Mesenchymal stem cell (in vitro differentiated cells and primary cell): ENCODE data around the gene PAPOLG.
"Not testable (repeated sequence)": the region's sequence is repeated elsewhere in the genome, so short reads cannot be mapped to it uniquely, and the experiment has no call there.

Experiments
- DNase-seq: peaks from one replicate; pipeline ENCODE4 v3.0.0-alpha.2; 2013
- H2AFZ ChIP-seq: one replicate; pipeline ENCODE4 v1.6.1; 2013; ENCODE audit warnings: low read depth, mild to moderate bottlenecking, control low read depth, inconsistent platforms, low read length, moderate library complexity
- H2AK5ac ChIP-seq: 2 replicates; pipeline ENCODE4 v1.6.1; 2013; ENCODE audit warnings: low read length, moderate library complexity, mild to moderate bottlenecking, inconsistent platforms; ENCODE audit not compliant: severe bottlenecking
- H2BK120ac ChIP-seq: one replicate; pipeline ENCODE4 v1.6.1; 2013; ENCODE audit warnings: low read depth, mild to moderate bottlenecking, inconsistent platforms, low read length, moderate library complexity
- H2BK12ac ChIP-seq, 2 experiments: one replicate each; pipeline ENCODE4 v1.6.1; 2013; ENCODE audit warnings: inconsistent platforms in 2 of 2, low read length in 2 of 2, mild to moderate bottlenecking in 2 of 2, moderate library complexity in 2 of 2, control low read depth in 1 of 2
- H2BK15ac ChIP-seq: one replicate; pipeline ENCODE4 v1.6.1; 2013; ENCODE audit warnings: mild to moderate bottlenecking, low read depth, inconsistent platforms; ENCODE audit not compliant: poor library complexity, severe bottlenecking
- H2BK5ac ChIP-seq: 2 replicates; pipeline ENCODE4 v1.6.1; 2013; ENCODE audit warnings: low read depth, mild to moderate bottlenecking, low read length, control low read depth, inconsistent platforms; ENCODE audit not compliant: poor library complexity, severe bottlenecking
- H3K14ac ChIP-seq, 2 experiments: one replicate each; pipeline ENCODE4 v1.6.1; 2013; ENCODE audit warnings: inconsistent platforms in 2 of 2, low read length in 2 of 2, control low read depth in 1 of 2, mild to moderate bottlenecking in 1 of 2, moderate library complexity in 1 of 2
- H3K18ac ChIP-seq, 2 experiments: one replicate each; pipeline ENCODE4 v1.6.1; 2013; ENCODE audit warnings: inconsistent platforms in 2 of 2, low read length in 2 of 2, control low read depth in 1 of 2, low read depth in 1 of 2, mild to moderate bottlenecking in 1 of 2
- H3K23ac ChIP-seq, 2 experiments: one replicate each; pipeline ENCODE4 v1.6.1; 2013; ENCODE audit warnings: inconsistent platforms in 2 of 2, low read length in 2 of 2, mild to moderate bottlenecking in 2 of 2, moderate library complexity in 2 of 2, control low read depth in 1 of 2
- H3K27ac ChIP-seq: 2 replicates; pipeline ENCODE4 v1.5.1; 2013; ENCODE audit warnings: mild to moderate bottlenecking, moderate library complexity, low read length, control low read depth, inconsistent platforms; ENCODE audit not compliant: poor library complexity, severe bottlenecking
- H3K27me3 ChIP-seq, 2 experiments: 2 replicates each; pipeline versions ENCODE4 v1.6.1 to v1.7.0; 2013; ENCODE audit warnings: low read length in 2 of 2, mild to moderate bottlenecking in 2 of 2, moderate library complexity in 2 of 2, control low read depth in 1 of 2, inconsistent platforms in 1 of 2; ENCODE audit not compliant: control insufficient read depth in 1 of 2, insufficient read depth in 1 of 2
- H3K36me3 ChIP-seq, 2 experiments: 2 replicates each; pipeline versions ENCODE4 v1.6.1 to v1.7.0; 2013; ENCODE audit warnings: low read length in 2 of 2, control low read depth in 1 of 2, inconsistent platforms in 1 of 2, low read depth in 1 of 2, mild to moderate bottlenecking in 1 of 2; ENCODE audit not compliant: insufficient read depth in 2 of 2, control insufficient read depth in 1 of 2
- H3K4ac ChIP-seq, 2 experiments: one replicate each; pipeline ENCODE4 v1.6.1; 2013; ENCODE audit warnings: inconsistent platforms in 2 of 2, low read length in 2 of 2, mild to moderate bottlenecking in 2 of 2, moderate library complexity in 2 of 2, control low read depth in 1 of 2, low read depth in 1 of 2
- H3K4me1 ChIP-seq: 2 replicates; pipeline ENCODE4 v1.6.1; 2013; ENCODE audit warnings: low read depth, low read length, control low read depth; ENCODE audit not compliant: control insufficient read depth, insufficient read depth
- H3K4me2 ChIP-seq: 2 replicates; pipeline ENCODE4 v1.6.1; 2013; ENCODE audit warnings: low read length, mild to moderate bottlenecking, inconsistent platforms; ENCODE audit not compliant: poor library complexity, severe bottlenecking
- H3K4me3 ChIP-seq, 2 experiments: 2 replicates each; pipeline versions ENCODE4 v1.5.1 to v1.7.0; 2013; ENCODE audit warnings: low read length in 2 of 2, mild to moderate bottlenecking in 2 of 2, control low read depth in 1 of 2, low read depth in 1 of 2; ENCODE audit not compliant: insufficient read depth in 1 of 2
- H3K79me1 ChIP-seq: replicated peaks from 2 replicates; pipeline ENCODE4 v1.6.1; 2013; ENCODE audit warnings: mild to moderate bottlenecking, control low read depth, low read length, inconsistent platforms; ENCODE audit not compliant: poor library complexity, severe bottlenecking
- H3K9ac ChIP-seq: 2 replicates; pipeline ENCODE4 v1.7.0; 2013; ENCODE audit warnings: mild to moderate bottlenecking, low read length, moderate library complexity
- H3K9me3 ChIP-seq: 2 replicates; pipeline ENCODE4 v1.7.0; 2013; ENCODE audit warnings: mild to moderate bottlenecking, low read length; ENCODE audit not compliant: control insufficient read depth
- H4K8ac ChIP-seq: one replicate; pipeline ENCODE4 v1.6.1; 2013; ENCODE audit warnings: inconsistent platforms, mild to moderate bottlenecking, low read length, moderate library complexity
- H4K91ac ChIP-seq: one replicate; pipeline ENCODE4 v1.6.1; 2013; ENCODE audit warnings: mild to moderate bottlenecking, low read length, inconsistent platforms
- WGBS: methylation state at CpG from one replicate; pipeline ENCODE4 v1.1.7; 2013; ENCODE audit warnings: mixed read lengths; 5-methylcytosine and 5-hydroxymethylcytosine counted together

PAPOLG gene

GRCh38 chr2:60808330-60808801 is 52.3 kb downstream of the PAPOLG start:
- no peak overlapping the region for H3K14ac ChIP-seq
- peaks cover 6% of the 10 kb centered on the region for H3K4me1 ChIP-seq
- H3K27ac ChIP-seq = no peak overlapping the region
- no peak overlapping the region for H3K18ac ChIP-seq
- no peak overlapping the region for H3K4me2 ChIP-seq
- no peak overlapping the region for H3K23ac ChIP-seq
- no peak overlapping the region for H2BK5ac ChIP-seq
- 90% methylated on average over 16 of the region's 16 CpGs for WGBS
- no peaks in the 10 kb centered on the region for H3K79me1 ChIP-seq
- no peak overlapping the region for H4K91ac ChIP-seq
- H3K4me3 ChIP-seq = no peak overlapping the region
- DNase-seq = no peak
- H3K9ac ChIP-seq = no peak overlapping the region
- peaks cover 0 to 9% of the 10 kb centered on the region in 2 experiments for H3K36me3 ChIP-seq
- no peak overlapping the region for H4K8ac ChIP-seq
- no peak overlapping the region for H2BK120ac ChIP-seq
- H3K4ac ChIP-seq = no peak overlapping the region
- H2BK15ac ChIP-seq = no peak overlapping the region
- no peak overlapping the region for H2BK12ac ChIP-seq
- no peaks in the 10 kb centered on the region for H3K9me3 ChIP-seq
- peaks cover 2 to 7% of the 10 kb centered on the region in 2 experiments for H3K27me3 ChIP-seq
- no peak overlapping the region for H2AK5ac ChIP-seq
- H2AFZ ChIP-seq = no peak overlapping the region

GRCh38 chr2:60811491-60812375 is 55.7 kb downstream of the PAPOLG start:
- Histone ChIP-seq H3K27me3 (peaks cover 7 to 32% of the 10 kb centered on the region in 2 experiments), H3K4me2 (no peak overlapping the region), H3K4me1 (peaks cover 3% of the 10 kb centered on the region), H2BK12ac (no peak overlapping the region), H3K9me3 (no peaks in the 10 kb centered on the region), H4K8ac (no peak overlapping the region), H4K91ac (no peak overlapping the region), H3K14ac (no peak overlapping the region), H3K23ac (no peak overlapping the region), H3K27ac (no peak overlapping the region), H3K36me3 (no peaks in the 10 kb centered on the region), H2BK15ac (no peak overlapping the region), H2AFZ (no peak overlapping the region), H3K18ac (no peak overlapping the region), H3K9ac (no peak overlapping the region), H2BK120ac (no peak overlapping the region), H3K4me3 (no peak overlapping the region), H3K4ac (no peak overlapping the region), H2BK5ac (no peak overlapping the region), H2AK5ac (no peak overlapping the region), H3K79me1 (no peaks in the 10 kb centered on the region)
- DNase-seq = no peak
- WGBS = 93% methylated on average over 12 of the region's 14 CpGs

GRCh38 chr2:60817191-60817590 is 61.1 kb downstream of the PAPOLG start:
- H3K4me3 ChIP-seq, H3K9ac ChIP-seq, H3K4ac ChIP-seq, H3K4me1 ChIP-seq, H2AFZ ChIP-seq, H2BK15ac ChIP-seq, H3K79me1 ChIP-seq, H3K14ac ChIP-seq, H4K8ac ChIP-seq, H2AK5ac ChIP-seq, H3K18ac ChIP-seq, H2BK5ac ChIP-seq, H2BK120ac ChIP-seq, H3K36me3 ChIP-seq, H4K91ac ChIP-seq, H2BK12ac ChIP-seq, H3K23ac ChIP-seq, H3K27ac ChIP-seq, H3K4me2 ChIP-seq, H3K9me3 ChIP-seq, DNase-seq: not testable (repeated sequence)
- 92% methylated on average over 7 of the region's 9 CpGs for WGBS
- peaks cover 7 to 51% of the 10 kb centered on the region in 2 experiments for H3K27me3 ChIP-seq

GRCh38 chr2:60818272-60818671 is 62.2 kb downstream of the PAPOLG start:
- no peak overlapping the region for H3K27ac ChIP-seq
- WGBS = 86% methylated on average over 2 of the region's 4 CpGs
- H3K36me3 ChIP-seq = no peaks in the 10 kb centered on the region
- no peak overlapping the region for H2AK5ac ChIP-seq
- no peak overlapping the region for H2BK15ac ChIP-seq
- no peak overlapping the region for H4K91ac ChIP-seq
- H3K18ac ChIP-seq = no peak overlapping the region
- no peak overlapping the region for H2AFZ ChIP-seq
- H4K8ac ChIP-seq = no peak overlapping the region
- no peaks in the 10 kb centered on the region for H3K9me3 ChIP-seq
- no peak overlapping the region for H2BK5ac ChIP-seq
- no peak overlapping the region for H3K23ac ChIP-seq
- H2BK12ac ChIP-seq = no peak overlapping the region
- H3K4me1 ChIP-seq = no peaks in the 10 kb centered on the region
- peaks cover 6 to 50% of the 10 kb centered on the region in 2 experiments for H3K27me3 ChIP-seq
- no peak overlapping the region for H3K4me3 ChIP-seq
- H3K9ac ChIP-seq = no peak overlapping the region
- H2BK120ac ChIP-seq = no peak overlapping the region
- H3K4me2 ChIP-seq = no peak overlapping the region
- DNase-seq = peak; percentile 5
- no peaks in the 10 kb centered on the region for H3K79me1 ChIP-seq
- no peak overlapping the region for H3K4ac ChIP-seq
- no peak overlapping the region for H3K14ac ChIP-seq
